ENCODE results near the gene WNK4.

GRCh38 chr17:42751628-42752027 lies 28.8 kb upstream of the WNK4 start:
- no peak for TF ChIP-seq SMC3 (conservative IDR thresholded peaks at IDR 0.05; ENCODE audit: poor library complexity)
- TF ChIP-seq RAD21 (conservative IDR thresholded peaks at IDR 0.05): no peak
- no peak for TF ChIP-seq POLR2AphosphoS5 (IDR thresholded peaks at IDR 0.05)
